HCT116 (cell line): ENCODE measurements around the gene PFN2.

Source experiments
- EZH2 ChIP-seq: fragments of 200-600 bp; sonication (generic); IDR thresholded peaks from 2 replicates; pipeline ENCODE4 v1.6.1; 2017; ENCODE audit warnings: antibody characterized with exemption, mixed run types
- YY1 ChIP-seq: IDR thresholded peaks from 2 replicates; pipeline ENCODE4 v1.6.1; 2011; ENCODE audit warnings: low read length, low read depth, moderate library complexity, mild to moderate bottlenecking; ENCODE audit not compliant: insufficient replicate concordance; ENCODE audit errors: extremely low read depth
- TF ChIP-seq, protein P1 (sequence below), 3 experiments: fragments of 200-600 bp in 1 of 3; sonication (generic) in 1 of 3; IDR thresholded peaks in 2 of 3; conservative IDR thresholded peaks in 1 of 3; 2 replicates each; pipeline ENCODE4 v1.5.1; 2012 to 2017; ENCODE audit warnings: low read depth in 2 of 3, low read length in 2 of 3, antibody characterized with exemption in 1 of 3, borderline replicate concordance in 1 of 3, control low read depth in 1 of 3, mild to moderate bottlenecking in 1 of 3, mixed read lengths in 1 of 3, mixed run types in 1 of 3, moderate library complexity in 1 of 3; ENCODE audit not compliant: insufficient read depth in 1 of 3
- TF ChIP-seq, protein P2 (sequence below): IDR thresholded peaks from 2 replicates; pipeline ENCODE4 v1.6.1; 2012; ENCODE audit warnings: low read depth
- TF ChIP-seq, protein P3 (sequence below): IDR thresholded peaks from 2 replicates; pipeline ENCODE4 v1.6.1; 2012

DNA sequence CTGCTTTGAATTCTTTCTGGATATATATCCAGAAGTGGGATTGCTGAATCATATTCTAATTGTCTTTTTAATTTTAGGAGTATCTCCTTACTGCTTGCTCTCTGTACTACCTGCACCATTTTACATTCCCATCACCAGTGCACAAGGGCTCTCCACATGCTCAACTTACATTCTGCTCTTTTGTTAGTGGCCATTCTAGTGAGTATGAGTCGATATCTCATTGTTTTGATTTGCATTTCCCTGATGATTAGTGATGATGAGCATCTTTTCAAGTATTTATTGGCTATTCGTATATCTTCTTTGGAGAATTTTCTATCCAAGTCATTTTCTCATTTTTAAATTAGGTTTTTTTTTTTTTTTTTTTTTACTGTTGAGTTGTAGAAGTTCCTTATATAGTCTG is 29.5 kb downstream of the PFN2 start:
- TF ChIP-seq, protein P1, sequence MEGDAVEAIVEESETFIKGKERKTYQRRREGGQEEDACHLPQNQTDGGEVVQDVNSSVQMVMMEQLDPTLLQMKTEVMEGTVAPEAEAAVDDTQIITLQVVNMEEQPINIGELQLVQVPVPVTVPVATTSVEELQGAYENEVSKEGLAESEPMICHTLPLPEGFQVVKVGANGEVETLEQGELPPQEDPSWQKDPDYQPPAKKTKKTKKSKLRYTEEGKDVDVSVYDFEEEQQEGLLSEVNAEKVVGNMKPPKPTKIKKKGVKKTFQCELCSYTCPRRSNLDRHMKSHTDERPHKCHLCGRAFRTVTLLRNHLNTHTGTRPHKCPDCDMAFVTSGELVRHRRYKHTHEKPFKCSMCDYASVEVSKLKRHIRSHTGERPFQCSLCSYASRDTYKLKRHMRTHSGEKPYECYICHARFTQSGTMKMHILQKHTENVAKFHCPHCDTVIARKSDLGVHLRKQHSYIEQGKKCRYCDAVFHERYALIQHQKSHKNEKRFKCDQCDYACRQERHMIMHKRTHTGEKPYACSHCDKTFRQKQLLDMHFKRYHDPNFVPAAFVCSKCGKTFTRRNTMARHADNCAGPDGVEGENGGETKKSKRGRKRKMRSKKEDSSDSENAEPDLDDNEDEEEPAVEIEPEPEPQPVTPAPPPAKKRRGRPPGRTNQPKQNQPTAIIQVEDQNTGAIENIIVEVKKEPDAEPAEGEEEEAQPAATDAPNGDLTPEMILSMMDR (IDR thresholded peaks at IDR 0.05 in 2 of 3, conservative IDR thresholded peaks at IDR 0.05 in 1 of 3; ENCODE audit: borderline replicate concordance in 1 of 3, insufficient read depth in 1 of 3, low read depth in 2 of 3, low read length in 2 of 3): no peak
- TF ChIP-seq YY1: no peak
- no peak for TF ChIP-seq EZH2
- TF ChIP-seq, protein P2, sequence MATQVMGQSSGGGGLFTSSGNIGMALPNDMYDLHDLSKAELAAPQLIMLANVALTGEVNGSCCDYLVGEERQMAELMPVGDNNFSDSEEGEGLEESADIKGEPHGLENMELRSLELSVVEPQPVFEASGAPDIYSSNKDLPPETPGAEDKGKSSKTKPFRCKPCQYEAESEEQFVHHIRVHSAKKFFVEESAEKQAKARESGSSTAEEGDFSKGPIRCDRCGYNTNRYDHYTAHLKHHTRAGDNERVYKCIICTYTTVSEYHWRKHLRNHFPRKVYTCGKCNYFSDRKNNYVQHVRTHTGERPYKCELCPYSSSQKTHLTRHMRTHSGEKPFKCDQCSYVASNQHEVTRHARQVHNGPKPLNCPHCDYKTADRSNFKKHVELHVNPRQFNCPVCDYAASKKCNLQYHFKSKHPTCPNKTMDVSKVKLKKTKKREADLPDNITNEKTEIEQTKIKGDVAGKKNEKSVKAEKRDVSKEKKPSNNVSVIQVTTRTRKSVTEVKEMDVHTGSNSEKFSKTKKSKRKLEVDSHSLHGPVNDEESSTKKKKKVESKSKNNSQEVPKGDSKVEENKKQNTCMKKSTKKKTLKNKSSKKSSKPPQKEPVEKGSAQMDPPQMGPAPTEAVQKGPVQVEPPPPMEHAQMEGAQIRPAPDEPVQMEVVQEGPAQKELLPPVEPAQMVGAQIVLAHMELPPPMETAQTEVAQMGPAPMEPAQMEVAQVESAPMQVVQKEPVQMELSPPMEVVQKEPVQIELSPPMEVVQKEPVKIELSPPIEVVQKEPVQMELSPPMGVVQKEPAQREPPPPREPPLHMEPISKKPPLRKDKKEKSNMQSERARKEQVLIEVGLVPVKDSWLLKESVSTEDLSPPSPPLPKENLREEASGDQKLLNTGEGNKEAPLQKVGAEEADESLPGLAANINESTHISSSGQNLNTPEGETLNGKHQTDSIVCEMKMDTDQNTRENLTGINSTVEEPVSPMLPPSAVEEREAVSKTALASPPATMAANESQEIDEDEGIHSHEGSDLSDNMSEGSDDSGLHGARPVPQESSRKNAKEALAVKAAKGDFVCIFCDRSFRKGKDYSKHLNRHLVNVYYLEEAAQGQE: no peak
- TF ChIP-seq, protein P3, sequence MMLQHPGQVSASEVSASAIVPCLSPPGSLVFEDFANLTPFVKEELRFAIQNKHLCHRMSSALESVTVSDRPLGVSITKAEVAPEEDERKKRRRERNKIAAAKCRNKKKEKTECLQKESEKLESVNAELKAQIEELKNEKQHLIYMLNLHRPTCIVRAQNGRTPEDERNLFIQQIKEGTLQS: no peak
